Body of pancreas (tissue), 4 donors: ENCODE results near the gene EPN2. TPM values are rescaled to one million over a fixed set of nuclear protein-coding genes. Genes with fewer than 3 reads are reported as not detected.
A peak's percentile ranks its signal among the peaks of the same experiment; 100 is the strongest.

Source experiments
- ATAC-seq: fragments of 150-250 bp; one replicate; pipeline ENCODE4 v1.9.1; 2016
- DNase-seq, 4 donors: peaks; one replicate each; pipeline ENCODE4 v3.0.0-alpha.2; 2019
- H3K27ac ChIP-seq, 4 donors: fragments of 200-600 bp; sonication (generic); 1 replicate in 3 of 4; 2 replicates in 1 of 4; pipeline versions ENCODE4 v1.5.1 to v1.6.1; 2016 to 2019; ENCODE audit warnings: mild to moderate bottlenecking in 1 of 4, mixed read lengths in 1 of 4, moderate library complexity in 1 of 4
- H3K27me3 ChIP-seq, 2 donors: fragments of 200-600 bp; sonication (generic); one replicate each; pipeline ENCODE4 v1.6.0; 2016; ENCODE audit warnings: mild to moderate bottlenecking in 1 of 2
- H3K36me3 ChIP-seq, 2 donors: fragments of 200-600 bp; sonication (generic); replicated peaks in 1 of 2; 2 replicates each; pipeline ENCODE4 v1.5.1; 2016; ENCODE audit warnings: low read depth in 2 of 2; ENCODE audit not compliant: insufficient read depth in 1 of 2
- H3K4me1 ChIP-seq: fragments of 200-600 bp; sonication (generic); one replicate; pipeline ENCODE4 v1.6.0; 2016
- H3K4me3 ChIP-seq, 2 donors: fragments of 200-600 bp; sonication (generic); 1 replicate in 1 of 2; 2 replicates in 1 of 2; pipeline ENCODE4 v1.5.1; 2016 to 2019
- H3K9me3 ChIP-seq, 3 donors: fragments of 200-600 bp; sonication (generic); 1 replicate in 2 of 3; 2 replicates in 1 of 3; pipeline ENCODE4 v1.5.1; 2016
- CTCF ChIP-seq, 7 experiments: fragments of 450-650 bp in 4 of 7; fragments of 200-600 bp in 3 of 7; sonication (generic) in 3 of 7; IDR thresholded peaks; one replicate each; pipeline ENCODE4 v1.5.1; 2016 to 2019; ENCODE audit warnings: antibody characterized with exemption in 7 of 7
- POLR2A ChIP-seq, 3 donors: fragments of 450-650 bp; IDR thresholded peaks; one replicate each; pipeline ENCODE4 v1.6.1; 2016; ENCODE audit warnings: antibody characterized with exemption in 3 of 3, mild to moderate bottlenecking in 2 of 3
- WGBS, 2 donors: methylation state at CpG; one replicate each; pipeline ENCODE4 v1.1.5; 2017; 5-methylcytosine and 5-hydroxymethylcytosine counted together
- intact Hi-C: fragments of 100-400 bp; cut with DNase I; formaldehyde crosslinking; loops from one replicate; pipeline ENCODE4 v1.15.1; 2023
- total RNA-seq, 2 donors: library from RNA; depleted of rRNA; stranded (reverse); fragments of >200 nt; gene quantifications; one replicate each; pipeline ENCODE4 v1.1.0, GENCODE V29; 2016

Gene EPN2
- total RNA-seq, 2 donors from 2014 or later: 32.7 to 46.5 TPM

GRCh38 chr17:19370493-19370960 is 133.4 kb downstream of the EPN2 start:
- ATAC-seq: no peak
- WGBS, 2 donors: 60 to 82% methylated on average over 6 to 7 of the region's 7 CpGs

GRCh38 chr17:19371259-19372010 is 134.3 kb downstream of the EPN2 start:
- no peaks in the 10 kb centered on the region for H3K9me3 ChIP-seq
- no peak overlapping the region for H3K4me3 ChIP-seq
- H3K4me1 ChIP-seq: no peaks in the 10 kb centered on the region
- 72 to 88% methylated on average over 7 of the region's 7 CpGs for WGBS, 2 donors
- peak in 1 of 4 donors; percentile 2 for DNase-seq
- H3K36me3 ChIP-seq: no peaks in the 10 kb centered on the region
- H3K27me3 ChIP-seq: no peaks in the 10 kb centered on the region
- no peak overlapping the region for H3K27ac ChIP-seq
- TF ChIP-seq CTCF (IDR thresholded peaks at IDR 0.05): no peak
- TF ChIP-seq POLR2A (IDR thresholded peaks at IDR 0.05): no peak
- intact Hi-C loops: no loop called here
- ATAC-seq: no peak

More at GRCh38 chr17:19370493-19370960, 133.4 kb downstream of the EPN2 start:
- Histone ChIP-seq H3K27me3 (no peaks in the 10 kb centered on the region), H3K9me3 (no peaks in the 10 kb centered on the region), H3K27ac (no peak overlapping the region), H3K4me3 (no peak overlapping the region), H3K4me1 (no peaks in the 10 kb centered on the region), H3K36me3 (no peaks in the 10 kb centered on the region)
- DNase-seq: peak in 1 of 4 donors; percentile 26
- intact Hi-C loops: no loop called here
- TF ChIP-seq CTCF (IDR thresholded peaks at IDR 0.05) (no peak), POLR2A (IDR thresholded peaks at IDR 0.05) (no peak)

- intact Hi-C loops: no loop called here
- ATAC-seq: no peak
- WGBS, 2 donors: 73 to 85% methylated on average over 9 of the region's 9 CpGs
- peak in 1 of 4 donors; percentile 5 for DNase-seq
- H3K27ac ChIP-seq: no peak overlapping the region
- TF ChIP-seq CTCF (IDR thresholded peaks at IDR 0.05) (no peak), POLR2A (IDR thresholded peaks at IDR 0.05) (no peak)
- no peaks in the 10 kb centered on the region for H3K36me3 ChIP-seq
- H3K9me3 ChIP-seq: no peaks in the 10 kb centered on the region
- H3K27me3 ChIP-seq: no peaks in the 10 kb centered on the region
- H3K4me3 ChIP-seq: no peak overlapping the region
- peaks cover 2% of the 10 kb centered on the region for H3K4me1 ChIP-seq
Observed at GRCh38 chr17:19372011-19372370, 134.8 kb downstream of the EPN2 start.

- H3K4me3 ChIP-seq: no peak overlapping the region
- H3K4me1 ChIP-seq: peaks cover 6% of the 10 kb centered on the region
- WGBS, 2 donors: 82 to 83% methylated on average over 12 of the region's 12 CpGs
- ATAC-seq (no peak), DNase-seq (peak in 1 of 4 donors; percentile 6)
- no peaks in the 10 kb centered on the region for H3K27me3 ChIP-seq
- intact Hi-C loops: no loop called here
- TF ChIP-seq POLR2A (IDR thresholded peaks at IDR 0.05) (no peak), CTCF (IDR thresholded peaks at IDR 0.05) (no peak)
- H3K36me3 ChIP-seq: no peaks in the 10 kb centered on the region
- H3K27ac ChIP-seq: no peak overlapping the region
- H3K9me3 ChIP-seq: no peaks in the 10 kb centered on the region
Observed at GRCh38 chr17:19372439-19372838, 135.3 kb downstream of the EPN2 start.
